Colonic mucosa (tissue), 4 donors: ENCODE results near the gene ADGRB2. TPM values are rescaled to one million over a fixed set of nuclear protein-coding genes. Genes with fewer than 3 reads are reported as not detected.

Experiments
- DNase-seq: peaks from one replicate; pipeline ENCODE4 v3.0.0-alpha.2; 2020
- H3K27ac ChIP-seq: fragments of 200-600 bp; one replicate; pipeline ENCODE4 v1.8.0; 2021
- H3K27me3 ChIP-seq: fragments of 200-600 bp; one replicate; pipeline ENCODE4 v1.8.0; 2021
- H3K36me3 ChIP-seq: fragments of 200-600 bp; one replicate; pipeline ENCODE4 v1.8.0; 2021
- H3K4me1 ChIP-seq: fragments of 200-600 bp; one replicate; pipeline ENCODE4 v1.8.0; 2021; ENCODE audit warnings: mild to moderate bottlenecking
- H3K4me3 ChIP-seq: fragments of 200-600 bp; one replicate; pipeline ENCODE4 v1.8.0; 2021
- H3K9ac ChIP-seq, 2 donors: one replicate each; pipeline ENCODE4 v1.7.0; 2013; ENCODE audit warnings: control low read depth in 2 of 2, low read depth in 2 of 2, low read length in 2 of 2
- H3K9me3 ChIP-seq: fragments of 200-600 bp; one replicate; pipeline ENCODE4 v1.8.0; 2021
- intact Hi-C: fragments of 100-400 bp; cut with DNase I; formaldehyde crosslinking; loops from one replicate; pipeline ENCODE4 v1.14.1; 2022
- total RNA-seq, 2 donors: library from RNA; stranded (reverse); fragmentation: NEBNext Ultra II Directional in 1 of 2; extraction: Animal tissue kit (Norgen Biotek cat#: 25700) in 1 of 2; gene quantifications; one replicate each; pipeline ENCODE4 v1.2.1, GENCODE V29; 2021
- TF ChIP-seq, protein P1 (sequence below): fragments of 200-600 bp; IDR thresholded peaks from one replicate; pipeline ENCODE4 v1.8.0; 2022; ENCODE audit warnings: antibody characterized with exemption, mild to moderate bottlenecking
- donor health status: healthy.
- donor health status: DM: no; HTN: no; CAD: no.
- donor health status: DM: no; HTN: no; CAD: no.

Gene ADGRB2
- total RNA-seq, 2 donors from 2014 or later: 0.59 to 1.6 TPM

DNA sequence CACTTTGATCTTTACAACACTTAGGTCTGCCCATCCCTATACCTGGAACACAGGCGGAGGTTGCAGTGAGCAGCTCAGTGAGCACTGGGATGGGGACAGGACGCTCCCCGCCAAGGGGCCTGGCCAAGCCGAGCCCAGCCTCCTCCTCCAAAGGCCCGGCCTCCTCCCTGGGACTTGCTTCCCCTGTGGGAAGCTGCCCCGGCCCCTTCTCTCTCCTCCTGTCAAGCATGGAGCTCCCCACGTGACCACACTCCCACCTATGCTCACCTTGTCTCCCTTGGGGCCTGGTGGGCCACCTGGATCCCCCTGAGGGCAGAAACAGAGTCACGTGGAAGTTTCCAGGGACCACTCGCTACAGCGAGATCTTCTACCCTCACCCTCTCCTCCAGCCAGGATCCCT lies 73.2 kb downstream of the ADGRB2 start:
- no peak for DNase-seq
- H3K27me3 ChIP-seq: no peaks in the 10 kb centered on the region
- no peak overlapping the region for H3K4me3 ChIP-seq
- no peaks in the 10 kb centered on the region for H3K9me3 ChIP-seq
- TF ChIP-seq, protein P1, sequence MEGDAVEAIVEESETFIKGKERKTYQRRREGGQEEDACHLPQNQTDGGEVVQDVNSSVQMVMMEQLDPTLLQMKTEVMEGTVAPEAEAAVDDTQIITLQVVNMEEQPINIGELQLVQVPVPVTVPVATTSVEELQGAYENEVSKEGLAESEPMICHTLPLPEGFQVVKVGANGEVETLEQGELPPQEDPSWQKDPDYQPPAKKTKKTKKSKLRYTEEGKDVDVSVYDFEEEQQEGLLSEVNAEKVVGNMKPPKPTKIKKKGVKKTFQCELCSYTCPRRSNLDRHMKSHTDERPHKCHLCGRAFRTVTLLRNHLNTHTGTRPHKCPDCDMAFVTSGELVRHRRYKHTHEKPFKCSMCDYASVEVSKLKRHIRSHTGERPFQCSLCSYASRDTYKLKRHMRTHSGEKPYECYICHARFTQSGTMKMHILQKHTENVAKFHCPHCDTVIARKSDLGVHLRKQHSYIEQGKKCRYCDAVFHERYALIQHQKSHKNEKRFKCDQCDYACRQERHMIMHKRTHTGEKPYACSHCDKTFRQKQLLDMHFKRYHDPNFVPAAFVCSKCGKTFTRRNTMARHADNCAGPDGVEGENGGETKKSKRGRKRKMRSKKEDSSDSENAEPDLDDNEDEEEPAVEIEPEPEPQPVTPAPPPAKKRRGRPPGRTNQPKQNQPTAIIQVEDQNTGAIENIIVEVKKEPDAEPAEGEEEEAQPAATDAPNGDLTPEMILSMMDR: no peak
- intact Hi-C loops: no loop called here
- no peak overlapping the region for H3K9ac ChIP-seq
- H3K36me3 ChIP-seq: no peaks in the 10 kb centered on the region
- H3K4me1 ChIP-seq: no peaks in the 10 kb centered on the region
- no peak overlapping the region for H3K27ac ChIP-seq

DNA sequence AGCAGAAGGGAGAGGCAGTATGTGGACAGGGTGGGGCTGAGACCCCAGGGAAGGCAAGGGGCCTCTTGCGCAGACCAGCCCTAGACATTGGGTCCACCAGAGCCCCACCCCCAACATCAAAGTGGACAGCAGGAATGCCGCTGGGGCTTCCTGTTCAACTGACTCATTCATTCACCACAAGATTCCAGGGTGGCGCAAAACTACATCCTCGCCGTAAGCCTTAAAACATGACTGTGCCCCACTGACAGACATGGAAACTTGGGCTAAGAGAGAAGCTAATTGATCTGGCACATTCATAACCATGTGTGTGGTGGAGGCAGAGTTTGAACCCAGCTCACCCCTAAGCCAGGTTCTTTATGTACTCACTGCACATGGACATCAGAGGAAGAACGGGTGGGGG lies 74.3 kb downstream of the ADGRB2 start:
- Histone ChIP-seq H3K4me1 (no peaks in the 10 kb centered on the region), H3K9ac (no peak overlapping the region), H3K27ac (no peak overlapping the region), H3K9me3 (no peaks in the 10 kb centered on the region), H3K36me3 (no peaks in the 10 kb centered on the region), H3K27me3 (no peaks in the 10 kb centered on the region), H3K4me3 (no peak overlapping the region)
- TF ChIP-seq, protein P1: no peak
- DNase-seq: no peak
- intact Hi-C loops: no loop called here

DNA sequence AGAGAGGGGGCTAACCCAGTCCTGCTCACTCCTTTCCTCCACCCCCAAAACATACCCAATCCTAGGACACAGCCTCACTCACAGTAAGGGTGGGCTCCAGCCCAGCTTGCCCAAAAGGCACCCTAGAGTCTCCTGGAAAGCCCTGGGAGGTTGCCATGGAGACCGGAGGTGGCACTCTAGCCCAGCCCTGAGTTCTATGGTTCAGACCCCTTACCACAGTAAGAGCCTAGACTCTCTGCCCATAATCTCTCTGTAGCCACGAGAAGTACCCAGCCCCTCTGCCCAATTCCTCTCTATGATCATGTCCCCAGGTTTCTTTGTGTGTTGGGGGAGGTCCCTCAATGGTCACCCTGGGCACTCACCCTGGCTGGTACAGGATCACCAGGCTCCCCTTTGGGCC lies 74.8 kb downstream of the ADGRB2 start:
- TF ChIP-seq, protein P1: no peak
- no peak overlapping the region for H3K9ac ChIP-seq
- H3K4me3 ChIP-seq: no peak overlapping the region
- intact Hi-C loops: no loop called here
- no peaks in the 10 kb centered on the region for H3K36me3 ChIP-seq
- DNase-seq: no peak
- H3K4me1 ChIP-seq: no peaks in the 10 kb centered on the region
- no peaks in the 10 kb centered on the region for H3K9me3 ChIP-seq
- H3K27ac ChIP-seq: no peak overlapping the region
- no peaks in the 10 kb centered on the region for H3K27me3 ChIP-seq

DNA sequence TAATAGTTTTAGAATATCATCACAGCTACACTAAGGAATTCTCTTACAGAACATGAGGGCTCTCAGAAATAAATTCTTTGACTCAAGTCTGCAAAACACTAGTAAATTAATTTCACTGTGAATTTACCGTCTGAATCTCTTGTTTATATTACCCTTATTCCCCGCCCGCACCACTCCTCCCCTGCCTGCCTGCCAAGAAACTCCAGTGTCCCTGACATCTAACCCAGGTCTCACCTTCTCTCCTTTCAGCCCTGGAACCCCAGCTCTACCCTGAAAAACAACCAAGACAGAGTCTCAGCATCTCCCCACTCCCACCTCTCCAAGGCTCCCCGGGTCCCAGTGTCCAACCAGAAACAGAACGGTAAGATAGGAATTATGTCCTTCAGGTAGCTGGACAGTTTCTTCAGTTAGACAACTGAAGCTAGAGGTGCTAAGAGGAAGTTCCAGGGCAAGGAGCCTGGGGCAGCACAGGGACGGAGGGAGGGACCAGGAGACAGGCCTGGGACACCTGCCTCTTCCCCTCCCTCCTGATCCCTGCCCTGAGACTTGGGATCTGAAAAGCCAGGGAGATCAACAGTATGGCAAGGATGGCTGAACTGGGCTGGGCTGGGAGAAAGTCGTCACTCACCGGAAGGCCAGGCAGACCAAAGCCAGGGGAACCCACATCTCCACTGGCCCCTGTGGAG lies 75.8 kb downstream of the ADGRB2 start:
- Histone ChIP-seq H3K27ac (no peak overlapping the region), H3K9ac (no peak overlapping the region), H3K36me3 (no peaks in the 10 kb centered on the region), H3K4me3 (no peak overlapping the region), H3K4me1 (no peaks in the 10 kb centered on the region), H3K27me3 (no peaks in the 10 kb centered on the region), H3K9me3 (no peaks in the 10 kb centered on the region)
- no peak for DNase-seq
- intact Hi-C loops: no loop called here
- TF ChIP-seq, protein P1: no peak

DNA sequence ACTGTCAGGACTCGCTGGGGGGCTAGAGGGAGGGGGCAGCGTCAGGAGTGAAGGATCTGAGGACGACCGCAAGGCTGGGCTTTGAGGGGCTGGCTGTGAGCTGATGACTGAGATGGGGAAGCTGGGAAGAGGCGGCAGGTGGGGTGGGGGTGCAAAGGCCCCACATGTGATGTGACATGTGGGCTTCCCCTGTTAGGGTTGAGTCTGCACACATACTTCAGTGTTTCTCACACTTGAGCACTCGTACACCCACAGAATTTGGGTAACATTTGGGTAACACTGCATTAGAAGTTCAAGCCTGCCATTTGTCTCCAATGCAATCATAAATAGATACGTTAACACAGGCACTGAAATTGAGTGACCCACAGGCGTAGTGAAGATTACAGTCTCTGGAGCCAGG lies 76.5 kb downstream of the ADGRB2 start:
- TF ChIP-seq, protein P1: no peak
- DNase-seq: no peak
- H3K9me3 ChIP-seq: no peaks in the 10 kb centered on the region
- no peaks in the 10 kb centered on the region for H3K27me3 ChIP-seq
- intact Hi-C loops: no loop called here
- H3K36me3 ChIP-seq: no peaks in the 10 kb centered on the region
- no peaks in the 10 kb centered on the region for H3K4me1 ChIP-seq
- H3K27ac ChIP-seq: no peak overlapping the region
- H3K9ac ChIP-seq: no peak overlapping the region
- no peak overlapping the region for H3K4me3 ChIP-seq
